ENCODE results near the gene CXXC5. TPM values are rescaled to one million over a fixed set of nuclear protein-coding genes. Genes with fewer than 3 reads are reported as not detected.

CXXC5 gene
- polyA plus RNA-seq, 1 of the 3 experiments (the other 2 are of a cell fraction): 47.4 TPM

DNA sequence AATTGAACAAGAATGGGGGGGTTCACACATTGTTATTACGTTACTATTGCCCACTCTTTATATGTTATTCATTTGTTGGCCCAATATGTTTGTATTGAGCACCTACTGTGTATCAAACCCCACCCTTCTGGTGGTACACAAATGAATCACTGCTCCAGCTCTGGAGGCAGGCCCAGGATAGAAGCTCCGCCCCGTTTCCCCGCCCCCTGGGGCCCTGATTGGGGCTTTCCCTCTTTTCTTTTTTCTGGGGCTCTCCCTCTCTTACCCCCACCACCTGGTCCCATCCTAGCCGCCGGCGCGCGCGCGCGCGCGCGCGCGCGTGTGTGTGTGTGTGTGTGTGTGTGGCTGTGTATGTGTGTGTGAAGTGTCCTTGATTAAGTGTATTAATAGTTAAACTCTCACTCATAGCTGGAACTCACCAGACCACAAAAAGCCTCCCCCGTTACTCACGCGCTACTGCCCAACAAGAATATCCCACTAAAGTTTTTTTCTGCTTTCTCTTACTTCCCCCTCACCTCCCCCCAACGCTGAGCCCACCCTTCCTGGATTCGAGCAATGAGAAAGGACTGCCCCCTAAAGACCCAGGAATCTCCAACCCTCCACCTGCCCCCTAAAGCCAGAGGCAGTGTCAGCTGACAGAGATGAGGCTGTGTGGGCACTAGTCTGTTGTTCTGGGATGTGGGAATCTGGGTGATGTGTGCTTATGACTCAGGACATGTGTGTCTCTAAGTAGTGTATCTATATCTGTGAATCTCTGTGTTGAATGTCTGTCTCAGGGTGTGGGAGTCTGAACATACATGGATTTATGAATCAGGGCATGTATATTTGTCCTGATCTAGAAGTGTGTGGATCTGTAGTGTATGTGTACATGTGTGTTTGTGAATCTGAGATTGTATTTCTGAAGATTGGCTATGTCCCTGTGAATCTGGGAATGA, 4.0 kb downstream of the CXXC5 start:
- peak; percentile 89 for DNase-seq
- ChIA-PET POLR2A (interaction anchor here (0.7 to 6.9 kb wide), 5 partner anchors 9 to 57 kb away, joined by 4 to 130 read pairs (median 8); no protein-coding TSS in a partner anchor), CTCF (interaction anchor here (1.4 to 20.6 kb wide), 10 partner anchors 8 to 115 kb away, joined by 5 to 238 read pairs (median 16); no protein-coding TSS in a partner anchor)
- H3K36me3 ChIP-seq (replicated peaks in 1 of 2; ENCODE audit: control insufficient read depth in 1 of 2, insufficient read depth in 2 of 2, low read length in 1 of 2): peaks cover 0 to 4% of the 10 kb centered on the region in 2 experiments
- under 1% methylated on average over 23 of the region's 23 CpGs for WGBS (ENCODE audit: low lambda C conversion rate)
- H3K4me1 ChIP-seq (ENCODE audit: control insufficient read depth in 1 of 2, insufficient read depth in 2 of 2, low read depth in 1 of 2, low read length in 1 of 2): peaks cover 54 to 66% of the 10 kb centered on the region in 2 experiments
- no peak overlapping the region for H2AFZ ChIP-seq (ENCODE audit: low read depth)
- peak overlapping the region; percentile 98 for H3K4me2 ChIP-seq
- H3K9me3 ChIP-seq: no peaks in the 10 kb centered on the region
- H3K27me3 ChIP-seq (ENCODE audit: insufficient read depth): no peaks in the 10 kb centered on the region
- peak overlapping the region; percentile 78 to 96 for H3K27ac ChIP-seq (ENCODE audit: low read depth in 2 of 2, low read length in 1 of 2)
- H3K4me3 ChIP-seq (ENCODE audit: low read depth in 2 of 2, low read length in 1 of 2): peak overlapping the region; percentile 19 to 91; a peak in 3 of 4 replicates
- H4K20me1 ChIP-seq (ENCODE audit: insufficient read depth): peaks cover 48% of the 10 kb centered on the region
- TF ChIP-seq SIN3A (IDR thresholded peaks at IDR 0.05; ENCODE audit: borderline replicate concordance, low read depth, low read length) (no peak), GABPA (IDR thresholded peaks at IDR 0.05; ENCODE audit: low read depth) (no peak), TAF1 (IDR thresholded peaks at IDR 0.05; ENCODE audit: borderline replicate concordance, low read depth, low read length) (no peak), MXI1 (IDR thresholded peaks at IDR 0.05; ENCODE audit: low read depth, low read length) (peak; percentile 69; the same call in 1 of the 2 replicates), CHD2 (IDR thresholded peaks at IDR 0.05; ENCODE audit: low read length, partially characterized antibody) (no peak), RCOR1 (IDR thresholded peaks at IDR 0.05; ENCODE audit: low read length) (no peak), NRF1 (IDR thresholded peaks at IDR 0.05; ENCODE audit: low read depth, low read length) (0 out of 2 replicates have a peak, but pooled peaks have one; percentile 33), JUND (IDR thresholded peaks at IDR 0.05) (no peak), NFIC (IDR thresholded peaks at IDR 0.05; ENCODE audit: borderline replicate concordance) (no peak), EP300 (IDR thresholded peaks at IDR 0.05; ENCODE audit: borderline replicate concordance in 1 of 2, low read depth in 1 of 2, low read length in 1 of 2) (0 out of 4 replicates have a peak, but pooled peaks of 1 of the 2 experiments have one; percentile 10), RXRA (IDR thresholded peaks at IDR 0.05; ENCODE audit: borderline replicate concordance, low read depth) (no peak), FOXM1 (IDR thresholded peaks at IDR 0.05; ENCODE audit: low read depth) (no peak), EZH2phosphoT487 (IDR thresholded peaks at IDR 0.05; ENCODE audit: borderline replicate concordance, low read depth) (no peak), MEF2A (IDR thresholded peaks at IDR 0.05; ENCODE audit: borderline replicate concordance, low read depth) (no peak), RAD21 (IDR thresholded peaks at IDR 0.05; ENCODE audit: low read length) (no peak), FOXJ3 (CRISPR knock-in tag; IDR thresholded peaks at IDR 0.05) (no peak), YY1 (IDR thresholded peaks at IDR 0.05; ENCODE audit: low read depth) (no peak), TCF12 (IDR thresholded peaks at IDR 0.05) (peak; percentile 36; the same call in 1 of the 2 replicates), FOSL2 (IDR thresholded peaks at IDR 0.05; ENCODE audit: borderline replicate concordance, low read depth) (peak; percentile 41; the same call in 1 of the 2 replicates)
- TF ChIP-seq, protein P1, sequence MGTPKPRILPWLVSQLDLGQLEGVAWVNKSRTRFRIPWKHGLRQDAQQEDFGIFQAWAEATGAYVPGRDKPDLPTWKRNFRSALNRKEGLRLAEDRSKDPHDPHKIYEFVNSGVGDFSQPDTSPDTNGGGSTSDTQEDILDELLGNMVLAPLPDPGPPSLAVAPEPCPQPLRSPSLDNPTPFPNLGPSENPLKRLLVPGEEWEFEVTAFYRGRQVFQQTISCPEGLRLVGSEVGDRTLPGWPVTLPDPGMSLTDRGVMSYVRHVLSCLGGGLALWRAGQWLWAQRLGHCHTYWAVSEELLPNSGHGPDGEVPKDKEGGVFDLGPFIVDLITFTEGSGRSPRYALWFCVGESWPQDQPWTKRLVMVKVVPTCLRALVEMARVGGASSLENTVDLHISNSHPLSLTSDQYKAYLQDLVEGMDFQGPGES (IDR thresholded peaks at IDR 0.05; ENCODE audit: low read depth, low read length): no peak
- TF ChIP-seq, protein P2, sequence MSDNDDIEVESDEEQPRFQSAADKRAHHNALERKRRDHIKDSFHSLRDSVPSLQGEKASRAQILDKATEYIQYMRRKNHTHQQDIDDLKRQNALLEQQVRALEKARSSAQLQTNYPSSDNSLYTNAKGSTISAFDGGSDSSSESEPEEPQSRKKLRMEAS (IDR thresholded peaks at IDR 0.05; ENCODE audit: low read depth): peak; percentile 17; the same call in 1 of the 2 replicates
- TF ChIP-seq, protein P3, sequence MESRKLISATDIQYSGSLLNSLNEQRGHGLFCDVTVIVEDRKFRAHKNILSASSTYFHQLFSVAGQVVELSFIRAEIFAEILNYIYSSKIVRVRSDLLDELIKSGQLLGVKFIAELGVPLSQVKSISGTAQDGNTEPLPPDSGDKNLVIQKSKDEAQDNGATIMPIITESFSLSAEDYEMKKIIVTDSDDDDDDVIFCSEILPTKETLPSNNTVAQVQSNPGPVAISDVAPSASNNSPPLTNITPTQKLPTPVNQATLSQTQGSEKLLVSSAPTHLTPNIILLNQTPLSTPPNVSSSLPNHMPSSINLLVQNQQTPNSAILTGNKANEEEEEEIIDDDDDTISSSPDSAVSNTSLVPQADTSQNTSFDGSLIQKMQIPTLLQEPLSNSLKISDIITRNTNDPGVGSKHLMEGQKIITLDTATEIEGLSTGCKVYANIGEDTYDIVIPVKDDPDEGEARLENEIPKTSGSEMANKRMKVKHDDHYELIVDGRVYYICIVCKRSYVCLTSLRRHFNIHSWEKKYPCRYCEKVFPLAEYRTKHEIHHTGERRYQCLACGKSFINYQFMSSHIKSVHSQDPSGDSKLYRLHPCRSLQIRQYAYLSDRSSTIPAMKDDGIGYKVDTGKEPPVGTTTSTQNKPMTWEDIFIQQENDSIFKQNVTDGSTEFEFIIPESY (IDR thresholded peaks at IDR 0.05; ENCODE audit: borderline replicate concordance, low read depth): no peak
- TF ChIP-seq, protein P4, sequence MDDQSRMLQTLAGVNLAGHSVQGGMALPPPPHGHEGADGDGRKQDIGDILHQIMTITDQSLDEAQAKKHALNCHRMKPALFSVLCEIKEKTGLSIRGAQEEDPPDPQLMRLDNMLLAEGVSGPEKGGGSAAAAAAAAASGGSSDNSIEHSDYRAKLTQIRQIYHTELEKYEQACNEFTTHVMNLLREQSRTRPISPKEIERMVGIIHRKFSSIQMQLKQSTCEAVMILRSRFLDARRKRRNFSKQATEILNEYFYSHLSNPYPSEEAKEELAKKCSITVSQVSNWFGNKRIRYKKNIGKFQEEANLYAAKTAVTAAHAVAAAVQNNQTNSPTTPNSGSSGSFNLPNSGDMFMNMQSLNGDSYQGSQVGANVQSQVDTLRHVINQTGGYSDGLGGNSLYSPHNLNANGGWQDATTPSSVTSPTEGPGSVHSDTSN (IDR thresholded peaks at IDR 0.05): peak; percentile 21; the same call in 1 of the 2 replicates
- TF ChIP-seq, protein P5, sequence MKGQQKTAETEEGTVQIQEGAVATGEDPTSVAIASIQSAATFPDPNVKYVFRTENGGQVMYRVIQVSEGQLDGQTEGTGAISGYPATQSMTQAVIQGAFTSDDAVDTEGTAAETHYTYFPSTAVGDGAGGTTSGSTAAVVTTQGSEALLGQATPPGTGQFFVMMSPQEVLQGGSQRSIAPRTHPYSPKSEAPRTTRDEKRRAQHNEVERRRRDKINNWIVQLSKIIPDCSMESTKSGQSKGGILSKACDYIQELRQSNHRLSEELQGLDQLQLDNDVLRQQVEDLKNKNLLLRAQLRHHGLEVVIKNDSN (IDR thresholded peaks at IDR 0.05; ENCODE audit: borderline replicate concordance, low read depth): peak; percentile 63; the same call in 1 of the 2 replicates
- TF ChIP-seq, protein P6, sequence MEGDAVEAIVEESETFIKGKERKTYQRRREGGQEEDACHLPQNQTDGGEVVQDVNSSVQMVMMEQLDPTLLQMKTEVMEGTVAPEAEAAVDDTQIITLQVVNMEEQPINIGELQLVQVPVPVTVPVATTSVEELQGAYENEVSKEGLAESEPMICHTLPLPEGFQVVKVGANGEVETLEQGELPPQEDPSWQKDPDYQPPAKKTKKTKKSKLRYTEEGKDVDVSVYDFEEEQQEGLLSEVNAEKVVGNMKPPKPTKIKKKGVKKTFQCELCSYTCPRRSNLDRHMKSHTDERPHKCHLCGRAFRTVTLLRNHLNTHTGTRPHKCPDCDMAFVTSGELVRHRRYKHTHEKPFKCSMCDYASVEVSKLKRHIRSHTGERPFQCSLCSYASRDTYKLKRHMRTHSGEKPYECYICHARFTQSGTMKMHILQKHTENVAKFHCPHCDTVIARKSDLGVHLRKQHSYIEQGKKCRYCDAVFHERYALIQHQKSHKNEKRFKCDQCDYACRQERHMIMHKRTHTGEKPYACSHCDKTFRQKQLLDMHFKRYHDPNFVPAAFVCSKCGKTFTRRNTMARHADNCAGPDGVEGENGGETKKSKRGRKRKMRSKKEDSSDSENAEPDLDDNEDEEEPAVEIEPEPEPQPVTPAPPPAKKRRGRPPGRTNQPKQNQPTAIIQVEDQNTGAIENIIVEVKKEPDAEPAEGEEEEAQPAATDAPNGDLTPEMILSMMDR (IDR thresholded peaks at IDR 0.05): no peak
- peak overlapping the region; percentile 65; the same call in 1 of the 2 replicates for H3K9ac ChIP-seq
- no peaks in the 10 kb centered on the region for H3K9me2 ChIP-seq
- peaks cover 93% of the 10 kb centered on the region for H3K79me2 ChIP-seq (ENCODE audit: insufficient read depth)
- peaks cover 45% of the 10 kb centered on the region for H3F3A ChIP-seq (replicated peaks; ENCODE audit: insufficient read depth)
